Activated CD4-positive, alpha-beta T cell treated with anti-CD3 and anti-CD28 coated beads, Interleukin-2, Interleukin-4, amounts not matched to agents 100 ng/mL and 50 ng/mL, durations not matched to agents 16 hours and 8 hours (primary cell): ENCODE measurements around the gene FRMPD2.
"Not testable (repeated sequence)": the region's sequence is repeated elsewhere in the genome, so short reads cannot be mapped to it uniquely, and the experiment has no call there.

Experiments
- DNase-seq: peaks from one replicate; pipeline ENCODE4 v3.0.0-alpha.2; 2020; ENCODE audit warnings: low spot score

FRMPD2 gene

GRCh38 chr10:48289501-48290238, 15.2 kb upstream of the FRMPD2 start:
- DNase-seq = peak; percentile 46

- no peak for DNase-seq
Observed at GRCh38 chr10:48288661-48289060, 14.2 kb upstream of the FRMPD2 start.

- peak; percentile 36 for DNase-seq
Observed at GRCh38 chr10:48287417-48288391, 13.2 kb upstream of the FRMPD2 start.

- DNase-seq = no peak
Observed at GRCh38 chr10:48286356-48286755, 11.9 kb upstream of the FRMPD2 start.

- DNase-seq = no peak
Observed at GRCh38 chr10:48285710-48286109, 11.2 kb upstream of the FRMPD2 start.

- DNase-seq = no peak
Observed at GRCh38 chr10:48284811-48285210, 10.3 kb upstream of the FRMPD2 start.

- no peak for DNase-seq
Observed at GRCh38 chr10:48284002-48284546, 9.6 kb upstream of the FRMPD2 start.

- no peak for DNase-seq
Observed at GRCh38 chr10:48282829-48283228, 8.3 kb upstream of the FRMPD2 start.

- not testable (repeated sequence) for DNase-seq
Observed at GRCh38 chr10:48281697-48282096, 7.2 kb upstream of the FRMPD2 start.

- DNase-seq = peak; percentile 6
Observed at GRCh38 chr10:48279081-48279751, 4.7 kb upstream of the FRMPD2 start.

GRCh38 chr10:48277093-48277492, 2.6 kb upstream of the FRMPD2 start:
- DNase-seq = no peak

- no peak for DNase-seq
Observed at GRCh38 chr10:48273741-48274140, 755 bp downstream of the FRMPD2 start.

GRCh38 chr10:48272682-48273081, 1.8 kb downstream of the FRMPD2 start:
- DNase-seq = no peak

GRCh38 chr10:48271047-48271730, 3.3 kb downstream of the FRMPD2 start:
- DNase-seq = no peak

- DNase-seq = peak; percentile 14
Observed at GRCh38 chr10:48266528-48266927, 8.0 kb downstream of the FRMPD2 start.

- DNase-seq = no peak
Observed at GRCh38 chr10:48258105-48258504, 16.4 kb downstream of the FRMPD2 start.

- no peak for DNase-seq
Observed at GRCh38 chr10:48257407-48257961, 17.0 kb downstream of the FRMPD2 start.

- DNase-seq = no peak
Observed at GRCh38 chr10:48255722-48256121, 18.8 kb downstream of the FRMPD2 start.

- no peak for DNase-seq
Observed at GRCh38 chr10:48254750-48255512, 19.6 kb downstream of the FRMPD2 start.

- DNase-seq = no peak
Observed at GRCh38 chr10:48253970-48254657, 20.4 kb downstream of the FRMPD2 start.
